Stomach (tissue), 4 donors: Measurements from ENCODE around the gene POLR2L.

Experiments
- POLR2A ChIP-seq, 4 donors: fragments of 450-650 bp; IDR thresholded peaks; one replicate each; pipeline ENCODE4 v1.6.1; 2016; ENCODE audit warnings: antibody characterized with exemption in 4 of 4, control low read depth in 2 of 4, mild to moderate bottlenecking in 1 of 4, moderate library complexity in 1 of 4
- POLR2AphosphoS5 ChIP-seq, 3 donors: sonication (generic); formaldehyde crosslinking; IDR thresholded peaks; one replicate each; pipeline ENCODE4 v1.6.1; 2016; ENCODE audit warnings: antibody characterized with exemption in 3 of 3
- TF ChIP-seq, protein P1 (sequence below), 7 experiments: fragments of 450-650 bp in 4 of 7; fragments of 200-600 bp in 3 of 7; sonication (generic) in 3 of 7; IDR thresholded peaks; one replicate each; pipeline ENCODE4 v1.5.1; 2016 to 2019; ENCODE audit warnings: antibody characterized with exemption in 7 of 7, control low read depth in 2 of 7, mild to moderate bottlenecking in 1 of 7

GRCh38 chr11:826227-826621 is 16.1 kb downstream of the POLR2L start:
- TF ChIP-seq, protein P1, sequence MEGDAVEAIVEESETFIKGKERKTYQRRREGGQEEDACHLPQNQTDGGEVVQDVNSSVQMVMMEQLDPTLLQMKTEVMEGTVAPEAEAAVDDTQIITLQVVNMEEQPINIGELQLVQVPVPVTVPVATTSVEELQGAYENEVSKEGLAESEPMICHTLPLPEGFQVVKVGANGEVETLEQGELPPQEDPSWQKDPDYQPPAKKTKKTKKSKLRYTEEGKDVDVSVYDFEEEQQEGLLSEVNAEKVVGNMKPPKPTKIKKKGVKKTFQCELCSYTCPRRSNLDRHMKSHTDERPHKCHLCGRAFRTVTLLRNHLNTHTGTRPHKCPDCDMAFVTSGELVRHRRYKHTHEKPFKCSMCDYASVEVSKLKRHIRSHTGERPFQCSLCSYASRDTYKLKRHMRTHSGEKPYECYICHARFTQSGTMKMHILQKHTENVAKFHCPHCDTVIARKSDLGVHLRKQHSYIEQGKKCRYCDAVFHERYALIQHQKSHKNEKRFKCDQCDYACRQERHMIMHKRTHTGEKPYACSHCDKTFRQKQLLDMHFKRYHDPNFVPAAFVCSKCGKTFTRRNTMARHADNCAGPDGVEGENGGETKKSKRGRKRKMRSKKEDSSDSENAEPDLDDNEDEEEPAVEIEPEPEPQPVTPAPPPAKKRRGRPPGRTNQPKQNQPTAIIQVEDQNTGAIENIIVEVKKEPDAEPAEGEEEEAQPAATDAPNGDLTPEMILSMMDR (IDR thresholded peaks at IDR 0.05): no peak
- TF ChIP-seq POLR2A (IDR thresholded peaks at IDR 0.05) (no peak), POLR2AphosphoS5 (IDR thresholded peaks at IDR 0.05) (no peak)
